ENCODE measurements around the gene HDHD5. TPM values are rescaled to one million over a fixed set of nuclear protein-coding genes. Genes with fewer than 3 reads are reported as not detected.

The HDHD5 gene
- total RNA-seq, 1 experiment from 2014 or later: 37.2 TPM

DNA sequence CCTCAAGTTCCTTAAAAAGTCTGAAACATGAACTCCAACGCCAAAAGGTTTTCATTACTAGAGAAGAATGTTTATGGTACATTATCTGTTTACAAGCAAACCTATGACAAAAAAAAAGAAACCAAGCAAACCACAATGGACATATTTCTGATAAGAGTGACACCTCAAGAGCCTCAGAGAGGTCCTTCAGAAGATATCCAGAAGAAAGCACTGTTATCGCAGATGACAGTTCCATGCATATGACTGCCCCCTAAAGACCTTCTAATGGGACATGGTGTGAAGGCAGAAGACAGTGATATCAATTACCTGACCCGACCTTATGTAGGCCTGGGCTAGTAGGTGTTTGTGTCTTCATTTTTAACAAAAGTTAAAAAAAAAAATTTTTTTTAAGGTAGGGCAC is 3.1 kb downstream of the HDHD5 start:
- Histone ChIP-seq H3K4me3 (ENCODE audit: low read depth in 2 of 2, low read length in 2 of 2) (no peak overlapping the region), H3K36me3 (ENCODE audit: control insufficient read depth, insufficient read depth, low read length) (no peaks in the 10 kb centered on the region; the same call in 1 of the 2 replicates), H3K9me3 (ENCODE audit: control insufficient read depth, insufficient read depth, low read depth, low read length) (no peaks in the 10 kb centered on the region), H3K4me1 (ENCODE audit: control insufficient read depth, insufficient read depth, low read length) (peaks cover 9% of the 10 kb centered on the region), H3K27me3 (ENCODE audit: control insufficient read depth, insufficient read depth, low read length) (no peaks in the 10 kb centered on the region), H3K27ac (ENCODE audit: low read length) (no peak overlapping the region)
- in situ Hi-C loops (cut with HindIII; ENCODE audit: low pct_unique_long_range_greater_than_20kb, low sequenced_read_pairs): no loop called here
- no peak for ATAC-seq
- intact Hi-C loops (cut with micrococcal nuclease; ENCODE audit: unreplicated experiment): no loop called here
- BruUV-seq (replicated peaks): no TSS peak
- CTCF ChIA-PET: no interaction called here
- POLR2A ChIA-PET: no interaction called here
- TF ChIP-seq, protein P1, sequence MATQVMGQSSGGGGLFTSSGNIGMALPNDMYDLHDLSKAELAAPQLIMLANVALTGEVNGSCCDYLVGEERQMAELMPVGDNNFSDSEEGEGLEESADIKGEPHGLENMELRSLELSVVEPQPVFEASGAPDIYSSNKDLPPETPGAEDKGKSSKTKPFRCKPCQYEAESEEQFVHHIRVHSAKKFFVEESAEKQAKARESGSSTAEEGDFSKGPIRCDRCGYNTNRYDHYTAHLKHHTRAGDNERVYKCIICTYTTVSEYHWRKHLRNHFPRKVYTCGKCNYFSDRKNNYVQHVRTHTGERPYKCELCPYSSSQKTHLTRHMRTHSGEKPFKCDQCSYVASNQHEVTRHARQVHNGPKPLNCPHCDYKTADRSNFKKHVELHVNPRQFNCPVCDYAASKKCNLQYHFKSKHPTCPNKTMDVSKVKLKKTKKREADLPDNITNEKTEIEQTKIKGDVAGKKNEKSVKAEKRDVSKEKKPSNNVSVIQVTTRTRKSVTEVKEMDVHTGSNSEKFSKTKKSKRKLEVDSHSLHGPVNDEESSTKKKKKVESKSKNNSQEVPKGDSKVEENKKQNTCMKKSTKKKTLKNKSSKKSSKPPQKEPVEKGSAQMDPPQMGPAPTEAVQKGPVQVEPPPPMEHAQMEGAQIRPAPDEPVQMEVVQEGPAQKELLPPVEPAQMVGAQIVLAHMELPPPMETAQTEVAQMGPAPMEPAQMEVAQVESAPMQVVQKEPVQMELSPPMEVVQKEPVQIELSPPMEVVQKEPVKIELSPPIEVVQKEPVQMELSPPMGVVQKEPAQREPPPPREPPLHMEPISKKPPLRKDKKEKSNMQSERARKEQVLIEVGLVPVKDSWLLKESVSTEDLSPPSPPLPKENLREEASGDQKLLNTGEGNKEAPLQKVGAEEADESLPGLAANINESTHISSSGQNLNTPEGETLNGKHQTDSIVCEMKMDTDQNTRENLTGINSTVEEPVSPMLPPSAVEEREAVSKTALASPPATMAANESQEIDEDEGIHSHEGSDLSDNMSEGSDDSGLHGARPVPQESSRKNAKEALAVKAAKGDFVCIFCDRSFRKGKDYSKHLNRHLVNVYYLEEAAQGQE (IDR thresholded peaks at IDR 0.05; ENCODE audit: insufficient read depth in 1 of 2, low read depth in 2 of 2, low read length in 1 of 2): no peak
- TF ChIP-seq, protein P2, sequence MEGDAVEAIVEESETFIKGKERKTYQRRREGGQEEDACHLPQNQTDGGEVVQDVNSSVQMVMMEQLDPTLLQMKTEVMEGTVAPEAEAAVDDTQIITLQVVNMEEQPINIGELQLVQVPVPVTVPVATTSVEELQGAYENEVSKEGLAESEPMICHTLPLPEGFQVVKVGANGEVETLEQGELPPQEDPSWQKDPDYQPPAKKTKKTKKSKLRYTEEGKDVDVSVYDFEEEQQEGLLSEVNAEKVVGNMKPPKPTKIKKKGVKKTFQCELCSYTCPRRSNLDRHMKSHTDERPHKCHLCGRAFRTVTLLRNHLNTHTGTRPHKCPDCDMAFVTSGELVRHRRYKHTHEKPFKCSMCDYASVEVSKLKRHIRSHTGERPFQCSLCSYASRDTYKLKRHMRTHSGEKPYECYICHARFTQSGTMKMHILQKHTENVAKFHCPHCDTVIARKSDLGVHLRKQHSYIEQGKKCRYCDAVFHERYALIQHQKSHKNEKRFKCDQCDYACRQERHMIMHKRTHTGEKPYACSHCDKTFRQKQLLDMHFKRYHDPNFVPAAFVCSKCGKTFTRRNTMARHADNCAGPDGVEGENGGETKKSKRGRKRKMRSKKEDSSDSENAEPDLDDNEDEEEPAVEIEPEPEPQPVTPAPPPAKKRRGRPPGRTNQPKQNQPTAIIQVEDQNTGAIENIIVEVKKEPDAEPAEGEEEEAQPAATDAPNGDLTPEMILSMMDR (IDR thresholded peaks at IDR 0.05): no peak
- no peak for TF ChIP-seq POLR2AphosphoS5 (IDR thresholded peaks at IDR 0.05; ENCODE audit: low read depth, low read length)
- TF ChIP-seq SIN3A (IDR thresholded peaks at IDR 0.05; ENCODE audit: borderline replicate concordance, insufficient read depth, low read depth, low read length): no peak
- TF ChIP-seq TCF7L2 (IDR thresholded peaks at IDR 0.05; ENCODE audit: low read depth, low read length): no peak
- DNase-seq (ENCODE audit: low read depth, low spot score): no peak

DNA sequence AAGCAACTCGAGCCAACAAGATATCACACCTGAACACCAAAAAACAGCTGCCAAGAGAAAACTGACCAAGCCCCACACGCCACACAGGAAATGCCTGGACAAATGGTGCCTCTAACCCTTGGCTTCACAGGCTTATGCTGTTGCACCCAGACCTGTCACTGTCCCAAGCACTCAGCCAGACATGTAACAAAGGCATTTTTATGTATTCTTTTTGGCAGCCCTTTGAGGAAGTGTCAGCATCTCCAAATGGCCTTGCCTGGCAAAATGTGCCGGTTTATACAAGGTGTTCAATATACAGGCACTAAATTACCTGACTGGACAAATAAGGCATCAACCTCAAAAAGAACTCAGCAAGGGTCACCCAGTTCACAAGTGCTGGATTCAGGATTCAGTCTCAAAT is 6.1 kb downstream of the HDHD5 start:
- peaks cover 8% of the 10 kb centered on the region for H3K4me1 ChIP-seq (ENCODE audit: control insufficient read depth, insufficient read depth, low read length)
- ChIA-PET POLR2A (no interaction called here), CTCF (interaction anchor here (0.7 kb wide), 1 partner anchor 236 kb away, joined by 3 read pairs; no protein-coding TSS in a partner anchor)
- in situ Hi-C loops (cut with HindIII; ENCODE audit: low pct_unique_long_range_greater_than_20kb, low sequenced_read_pairs) (no loop called here), intact Hi-C loops (cut with micrococcal nuclease; ENCODE audit: unreplicated experiment) (no loop called here)
- no peak overlapping the region for H3K4me3 ChIP-seq (ENCODE audit: low read depth in 2 of 2, low read length in 2 of 2)
- H3K9me3 ChIP-seq (ENCODE audit: control insufficient read depth, insufficient read depth, low read depth, low read length): no peaks in the 10 kb centered on the region
- DNase-seq (ENCODE audit: low read depth, low spot score) (no peak), ATAC-seq (no peak)
- no peak overlapping the region for H3K27ac ChIP-seq (ENCODE audit: low read length)
- BruUV-seq (replicated peaks): no TSS peak
- TF ChIP-seq TCF7L2 (IDR thresholded peaks at IDR 0.05; ENCODE audit: low read depth, low read length) (no peak), POLR2AphosphoS5 (IDR thresholded peaks at IDR 0.05; ENCODE audit: low read depth, low read length) (no peak), SIN3A (IDR thresholded peaks at IDR 0.05; ENCODE audit: borderline replicate concordance, insufficient read depth, low read depth, low read length) (no peak)
- TF ChIP-seq, protein P2 (IDR thresholded peaks at IDR 0.05): no peak
- TF ChIP-seq, protein P1 (IDR thresholded peaks at IDR 0.05; ENCODE audit: insufficient read depth in 1 of 2, low read depth in 2 of 2, low read length in 1 of 2): no peak
- H3K27me3 ChIP-seq (ENCODE audit: control insufficient read depth, insufficient read depth, low read length): no peaks in the 10 kb centered on the region
- peaks cover 2% of the 10 kb centered on the region; the same call in 1 of the 2 replicates for H3K36me3 ChIP-seq (ENCODE audit: control insufficient read depth, insufficient read depth, low read length)

Measured in Panc1 (cell line).